Measurements from ENCODE around the gene PEX14. TPM values are rescaled to one million over a fixed set of nuclear protein-coding genes. Genes with fewer than 3 reads are reported as not detected.

The PEX14 gene
- total RNA-seq, 1 experiment from 2014 or later = 29.3 TPM

- H3K79me2 ChIP-seq (ENCODE audit: insufficient read depth, low read length) = no peaks in the 10 kb centered on the region
- H3K9me2 ChIP-seq (ENCODE audit: insufficient read depth) = no peaks in the 10 kb centered on the region
- no peaks in the 10 kb centered on the region for H4K20me1 ChIP-seq (ENCODE audit: insufficient read depth)
- H3K9me3 ChIP-seq (ENCODE audit: control insufficient read depth in 1 of 2, insufficient read depth in 1 of 2, low read depth in 1 of 2, low read length in 2 of 2) = no peaks in the 10 kb centered on the region
- DNase-seq (ENCODE audit: low read depth, low spot score) = no peak
- 0 out of 2 replicates have a peak, but pooled peaks have one; percentile 11 for ATAC-seq
- no peak overlapping the region for H3K4me3 ChIP-seq (replicated peaks in 1 of 2; ENCODE audit: low read depth in 1 of 2, low read length in 2 of 2)
- POLR2A ChIA-PET = no interaction called here
- no peak overlapping the region for H3K27ac ChIP-seq (ENCODE audit: low read depth, low read length)
- H3K4me2 ChIP-seq (ENCODE audit: low read length) = no peak overlapping the region
- no peak overlapping the region for H3K9ac ChIP-seq (ENCODE audit: low read length)
- no peaks in the 10 kb centered on the region for H3K4me1 ChIP-seq (ENCODE audit: control insufficient read depth in 1 of 2, insufficient read depth in 2 of 2, low read length in 2 of 2)
- H3K27me3 ChIP-seq (ENCODE audit: insufficient read depth, low read length) = no peaks in the 10 kb centered on the region
- intact Hi-C loops (cut with micrococcal nuclease) = no loop called here
- no TSS peak for BruUV-seq (replicated peaks)
- TF ChIP-seq TCF7L2 (IDR thresholded peaks at IDR 0.05; ENCODE audit: borderline replicate concordance, extremely low read depth, insufficient read depth, insufficient read length) (no peak), REST (IDR thresholded peaks at IDR 0.05; ENCODE audit: low read depth) (no peak), ZNF274 (IDR thresholded peaks at IDR 0.05; ENCODE audit: low read depth, low read length) (no peak), FOSL1 (IDR thresholded peaks at IDR 0.05; ENCODE audit: low read depth) (no peak)
- CTCF ChIA-PET = no interaction called here
- no peaks in the 10 kb centered on the region for H3K36me3 ChIP-seq (ENCODE audit: control insufficient read depth in 1 of 2, insufficient read depth in 2 of 2, low read length in 2 of 2)
- no peak overlapping the region for H2AFZ ChIP-seq (ENCODE audit: low read depth, low read length, poor library complexity, severe bottlenecking)
- RAD21 ChIA-PET (ENCODE audit: low non-redundant PET in 1 of 2, low total read pairs in 2 of 2, uncharacterized antibody in 2 of 2, unreplicated experiment in 2 of 2) = no interaction called here
Measured at GRCh38 chr1:10664251-10664650, 189.5 kb downstream of the PEX14 start.

GRCh38 chr1:10665226-10665625 lies 190.5 kb downstream of the PEX14 start:
- H3K9me3 ChIP-seq (ENCODE audit: control insufficient read depth in 1 of 2, insufficient read depth in 1 of 2, low read depth in 1 of 2, low read length in 2 of 2) = no peaks in the 10 kb centered on the region
- H3K4me1 ChIP-seq (ENCODE audit: control insufficient read depth in 1 of 2, insufficient read depth in 2 of 2, low read length in 2 of 2) = no peaks in the 10 kb centered on the region
- H3K9me2 ChIP-seq (ENCODE audit: insufficient read depth) = no peaks in the 10 kb centered on the region
- no peaks in the 10 kb centered on the region for H3K79me2 ChIP-seq (ENCODE audit: insufficient read depth, low read length)
- H3K27me3 ChIP-seq (ENCODE audit: insufficient read depth, low read length) = no peaks in the 10 kb centered on the region
- BruUV-seq (replicated peaks) = no TSS peak
- no peak overlapping the region for H2AFZ ChIP-seq (ENCODE audit: low read depth, low read length, poor library complexity, severe bottlenecking)
- no peak overlapping the region for H3K4me2 ChIP-seq (ENCODE audit: low read length)
- RAD21 ChIA-PET (ENCODE audit: low non-redundant PET in 1 of 2, low total read pairs in 2 of 2, uncharacterized antibody in 2 of 2, unreplicated experiment in 2 of 2) = no interaction called here
- ATAC-seq (no peak), DNase-seq (ENCODE audit: low read depth, low spot score) (no peak)
- H4K20me1 ChIP-seq (ENCODE audit: insufficient read depth) = no peaks in the 10 kb centered on the region
- no peak overlapping the region for H3K4me3 ChIP-seq (replicated peaks in 1 of 2; ENCODE audit: low read depth in 1 of 2, low read length in 2 of 2)
- CTCF ChIA-PET = no interaction called here
- no peak overlapping the region for H3K9ac ChIP-seq (ENCODE audit: low read length)
- intact Hi-C loops (cut with micrococcal nuclease) = no loop called here
- H3K27ac ChIP-seq (ENCODE audit: low read depth, low read length) = no peak overlapping the region
- no peaks in the 10 kb centered on the region for H3K36me3 ChIP-seq (ENCODE audit: control insufficient read depth in 1 of 2, insufficient read depth in 2 of 2, low read length in 2 of 2)
- POLR2A ChIA-PET = no interaction called here
- no peak for TF ChIP-seq JUND (IDR thresholded peaks at IDR 0.05)
- no peak for TF ChIP-seq EGR1 (IDR thresholded peaks at IDR 0.05; ENCODE audit: low read depth)
- no peak for TF ChIP-seq FOSL1 (IDR thresholded peaks at IDR 0.05; ENCODE audit: low read depth)
- no peak for TF ChIP-seq CBX3 (IDR thresholded peaks at IDR 0.05; ENCODE audit: low read depth)
- no peak for TF ChIP-seq ZBTB33 (IDR thresholded peaks at IDR 0.05; ENCODE audit: extremely low read depth, insufficient replicate concordance, low read length)
- TF ChIP-seq EZH2phosphoT487 (IDR thresholded peaks at IDR 0.05; ENCODE audit: borderline replicate concordance) = no peak
- no peak for TF ChIP-seq SP1 (IDR thresholded peaks at IDR 0.05; ENCODE audit: low read depth)
- no peak for TF ChIP-seq SRF (IDR thresholded peaks at IDR 0.05; ENCODE audit: low read depth)
- no peak for TF ChIP-seq CTCF (IDR thresholded peaks at IDR 0.05 in 2 of 3, conservative IDR thresholded peaks at IDR 0.05 in 1 of 3; ENCODE audit: borderline replicate concordance in 1 of 3, insufficient read depth in 1 of 3, low read depth in 2 of 3, low read length in 2 of 3)
- TF ChIP-seq ELF1 (IDR thresholded peaks at IDR 0.05; ENCODE audit: borderline replicate concordance, low read depth) = no peak
- TF ChIP-seq POLR2A (IDR thresholded peaks at IDR 0.05; ENCODE audit: borderline replicate concordance, extremely low read depth, insufficient read depth, insufficient read length) = no peak
